Gastrocnemius medialis (tissue), 4 donors: Measurements from ENCODE around the gene MMP24OS. TPM values are rescaled to one million over a fixed set of nuclear protein-coding genes. Genes with fewer than 3 reads are reported as not detected.

ENCODE experiments used
- ATAC-seq, 2 donors: fragments of 150-250 bp; one replicate each; pipeline ENCODE4 v1.9.1; 2016
- DNase-seq, 2 donors: peaks; one replicate each; pipeline ENCODE4 v3.0.0-alpha.2; 2019
- H3K27ac ChIP-seq, 4 donors: fragments of 200-600 bp; sonication (generic); 1 replicate in 1 of 4; 2 replicates in 3 of 4; pipeline ENCODE4 v1.5.1; 2016 to 2018; ENCODE audit warnings: mild to moderate bottlenecking in 2 of 4, moderate library complexity in 1 of 4
- H3K27me3 ChIP-seq, 3 donors: fragments of 200-600 bp; sonication (generic) in 2 of 3; 1 replicate in 1 of 3; 2 replicates in 2 of 3; pipeline versions ENCODE4 v1.5.1 to v1.6.0; 2016 to 2019; ENCODE audit warnings: mild to moderate bottlenecking in 1 of 3, moderate library complexity in 1 of 3
- H3K36me3 ChIP-seq, 2 donors: fragments of 200-600 bp; sonication (generic) in 1 of 2; one replicate each; pipeline ENCODE4 v1.5.1; 2017 to 2018
- H3K4me1 ChIP-seq, 2 donors: fragments of 200-600 bp; sonication (generic) in 1 of 2; one replicate each; pipeline ENCODE4 v1.5.1; 2016 to 2017; ENCODE audit warnings: mild to moderate bottlenecking in 2 of 2
- H3K4me3 ChIP-seq, 4 donors: fragments of 200-600 bp; sonication (generic) in 3 of 4; 1 replicate in 1 of 4; 2 replicates in 3 of 4; pipeline ENCODE4 v1.5.1; 2016 to 2019; ENCODE audit warnings: mild to moderate bottlenecking in 2 of 4
- H3K9me3 ChIP-seq, 3 donors: fragments of 200-600 bp; sonication (generic) in 2 of 3; 1 replicate in 1 of 3; 2 replicates in 2 of 3; pipeline ENCODE4 v1.5.1; 2016 to 2019
- POLR2A ChIP-seq, 2 donors: fragments of 450-650 bp; IDR thresholded peaks; one replicate each; pipeline ENCODE4 v1.6.1; 2017; ENCODE audit warnings: antibody characterized with exemption in 2 of 2, mild to moderate bottlenecking in 2 of 2, moderate library complexity in 2 of 2
- in situ Hi-C, 4 donors: fragments of 200-750 bp; cut with MboI; loops; one replicate each; pipeline versions ENCODE4 v1.15.0 to v1.8.0; 2017; ENCODE audit warnings: low sequenced_read_pairs in 4 of 4
- intact Hi-C: fragments of 100-400 bp; cut with DNase I; formaldehyde crosslinking; loops from one replicate; pipeline ENCODE4 v1.15.1; 2023; ENCODE audit warnings: low total_unique reads
- total RNA-seq, 4 donors: library from RNA; depleted of rRNA; stranded (reverse); fragments of >200 nt; gene quantifications; one replicate each; pipeline versions ENCODE4 v1.1.0 to v1.2.3, GENCODE V29; 2016
- TF ChIP-seq, protein P1 (sequence below), 5 experiments: fragments of 450-650 bp in 3 of 5; fragments of 200-600 bp in 2 of 5; sonication (generic) in 2 of 5; IDR thresholded peaks in 4 of 5; conservative IDR thresholded peaks in 1 of 5; 1 replicate in 4 of 5; 2 replicates in 1 of 5; pipeline ENCODE4 v1.5.1; 2016 to 2019; ENCODE audit warnings: antibody characterized with exemption in 5 of 5, mild to moderate bottlenecking in 3 of 5, moderate library complexity in 3 of 5

The MMP24OS gene
- total RNA-seq, 4 donors from 2014 or later = 3.8 to 18.4 (median 12.4) TPM

DNA sequence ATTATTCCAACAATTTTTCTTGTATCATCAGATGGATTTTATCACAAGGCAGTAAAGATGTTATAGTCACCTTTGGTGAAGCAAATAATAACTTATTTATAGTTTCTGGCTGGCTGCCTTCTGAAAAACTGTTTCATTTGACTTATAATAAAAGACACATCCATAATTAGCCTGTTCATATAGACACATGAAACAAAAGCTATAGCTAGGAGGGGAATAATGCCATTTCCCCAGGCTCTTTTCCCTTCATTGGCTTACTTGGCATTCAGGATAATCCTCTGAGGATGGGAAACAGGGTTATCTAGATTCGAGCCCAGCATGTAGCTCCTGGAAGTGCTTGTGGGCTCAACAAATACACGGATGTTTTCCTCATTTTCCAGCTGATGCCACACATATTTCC lies 33.9 kb downstream of the MMP24OS start:
- Histone ChIP-seq H3K4me3 (no peak overlapping the region), H3K27ac (no peak overlapping the region), H3K4me1 (no peaks in the 10 kb centered on the region), H3K9me3 (no peaks in the 10 kb centered on the region), H3K27me3 (no peaks in the 10 kb centered on the region), H3K36me3 (no peaks in the 10 kb centered on the region)
- TF ChIP-seq, protein P1, sequence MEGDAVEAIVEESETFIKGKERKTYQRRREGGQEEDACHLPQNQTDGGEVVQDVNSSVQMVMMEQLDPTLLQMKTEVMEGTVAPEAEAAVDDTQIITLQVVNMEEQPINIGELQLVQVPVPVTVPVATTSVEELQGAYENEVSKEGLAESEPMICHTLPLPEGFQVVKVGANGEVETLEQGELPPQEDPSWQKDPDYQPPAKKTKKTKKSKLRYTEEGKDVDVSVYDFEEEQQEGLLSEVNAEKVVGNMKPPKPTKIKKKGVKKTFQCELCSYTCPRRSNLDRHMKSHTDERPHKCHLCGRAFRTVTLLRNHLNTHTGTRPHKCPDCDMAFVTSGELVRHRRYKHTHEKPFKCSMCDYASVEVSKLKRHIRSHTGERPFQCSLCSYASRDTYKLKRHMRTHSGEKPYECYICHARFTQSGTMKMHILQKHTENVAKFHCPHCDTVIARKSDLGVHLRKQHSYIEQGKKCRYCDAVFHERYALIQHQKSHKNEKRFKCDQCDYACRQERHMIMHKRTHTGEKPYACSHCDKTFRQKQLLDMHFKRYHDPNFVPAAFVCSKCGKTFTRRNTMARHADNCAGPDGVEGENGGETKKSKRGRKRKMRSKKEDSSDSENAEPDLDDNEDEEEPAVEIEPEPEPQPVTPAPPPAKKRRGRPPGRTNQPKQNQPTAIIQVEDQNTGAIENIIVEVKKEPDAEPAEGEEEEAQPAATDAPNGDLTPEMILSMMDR (IDR thresholded peaks at IDR 0.05 in 4 of 5, conservative IDR thresholded peaks at IDR 0.05 in 1 of 5) = no peak
- no peak for TF ChIP-seq POLR2A (IDR thresholded peaks at IDR 0.05)
- in situ Hi-C loops = no loop called here
- no peak for DNase-seq
- no peak for ATAC-seq
- intact Hi-C loops = no loop called here

DNA sequence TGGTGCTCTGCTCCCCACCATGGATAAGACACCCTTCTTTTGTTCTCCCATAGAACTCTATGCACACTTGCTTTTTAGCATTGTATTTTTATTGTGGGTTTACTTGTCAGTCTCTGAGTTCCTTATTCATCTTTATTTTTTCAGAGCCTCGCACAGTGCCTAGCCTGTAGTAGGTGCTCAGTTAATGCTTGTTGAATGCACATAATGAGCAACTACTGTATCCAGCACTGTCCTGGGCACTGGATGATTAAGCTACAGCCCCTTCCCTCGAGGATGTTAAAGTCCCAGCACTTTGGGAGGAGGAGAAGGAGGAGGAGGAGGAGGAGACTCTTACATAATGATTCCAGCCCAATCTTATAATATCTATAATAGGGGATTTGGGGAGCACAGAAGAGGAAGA lies 34.6 kb downstream of the MMP24OS start:
- no peaks in the 10 kb centered on the region for H3K27me3 ChIP-seq
- H3K4me1 ChIP-seq = no peaks in the 10 kb centered on the region
- in situ Hi-C loops = no loop called here
- H3K4me3 ChIP-seq = no peak overlapping the region
- no peaks in the 10 kb centered on the region for H3K9me3 ChIP-seq
- TF ChIP-seq, protein P1 (IDR thresholded peaks at IDR 0.05 in 4 of 5, conservative IDR thresholded peaks at IDR 0.05 in 1 of 5) = no peak
- no peak for TF ChIP-seq POLR2A (IDR thresholded peaks at IDR 0.05)
- intact Hi-C loops = no loop called here
- no peak overlapping the region for H3K27ac ChIP-seq
- no peaks in the 10 kb centered on the region for H3K36me3 ChIP-seq
- no peak for ATAC-seq
- DNase-seq = no peak

DNA sequence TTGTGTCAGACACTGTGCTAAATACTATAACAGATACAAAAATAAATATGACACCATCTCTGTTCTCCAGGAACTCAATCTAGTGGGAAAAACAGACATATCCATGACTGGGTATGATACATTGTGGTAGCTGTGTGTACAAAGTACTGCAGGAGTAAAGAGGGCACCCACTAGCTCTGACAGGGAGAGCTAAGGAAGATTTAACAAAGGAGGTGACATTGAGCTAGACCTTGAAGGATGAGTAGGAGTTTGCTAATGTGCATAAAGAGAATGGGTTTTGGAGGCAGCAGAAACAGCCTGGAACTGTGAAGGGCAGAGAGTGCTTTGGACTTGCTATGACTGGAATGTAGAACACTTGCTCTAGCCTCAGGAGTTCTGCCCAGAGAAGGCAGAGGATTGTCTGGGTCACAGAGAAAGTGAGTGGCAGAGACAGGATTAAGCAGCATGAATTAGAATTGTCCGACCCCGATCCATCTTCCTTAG lies 37.1 kb downstream of the MMP24OS start:
- Histone ChIP-seq H3K27me3 (no peaks in the 10 kb centered on the region), H3K4me3 (no peak overlapping the region), H3K27ac (no peak overlapping the region), H3K4me1 (no peaks in the 10 kb centered on the region), H3K36me3 (no peaks in the 10 kb centered on the region), H3K9me3 (no peaks in the 10 kb centered on the region)
- DNase-seq (no peak), ATAC-seq (no peak)
- in situ Hi-C loops = no loop called here
- TF ChIP-seq POLR2A (IDR thresholded peaks at IDR 0.05) = no peak
- TF ChIP-seq, protein P1 (IDR thresholded peaks at IDR 0.05 in 4 of 5, conservative IDR thresholded peaks at IDR 0.05 in 1 of 5) = no peak
- intact Hi-C loops = no loop called here

DNA sequence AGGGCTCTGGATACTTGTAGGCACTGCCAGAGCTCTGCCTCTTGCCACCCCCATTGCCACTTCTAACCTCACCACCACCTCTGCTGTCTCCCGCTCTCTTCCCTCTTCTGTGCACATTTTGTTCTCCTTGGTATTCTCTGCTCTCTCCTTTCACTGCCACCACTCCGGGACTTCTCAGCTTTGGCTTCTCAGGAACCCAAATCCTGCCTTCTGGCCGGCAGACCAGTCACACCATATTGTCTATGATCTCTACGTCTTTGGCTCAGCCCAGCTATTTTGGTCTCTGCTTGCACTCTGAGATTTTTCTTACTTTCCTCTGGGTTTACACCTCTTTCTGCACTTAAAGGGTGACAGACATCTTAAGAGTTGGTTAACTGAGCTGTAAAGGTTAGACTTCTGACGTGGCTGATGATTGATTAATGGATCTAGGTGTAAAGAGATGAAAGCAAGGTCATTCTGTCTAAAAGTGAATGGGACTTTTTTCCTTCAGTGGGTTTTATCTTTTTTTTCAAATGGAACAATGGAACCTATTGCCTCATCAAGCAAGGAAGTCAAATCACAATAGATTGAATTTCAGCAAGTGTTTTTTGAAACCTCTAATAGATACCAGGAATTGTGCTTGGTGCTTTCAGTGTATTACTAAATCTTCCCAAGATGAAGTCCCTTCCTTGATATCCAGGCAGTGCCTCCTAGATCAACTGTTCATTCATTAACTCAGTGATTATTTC lies 37.7 kb downstream of the MMP24OS start:
- TF ChIP-seq POLR2A (IDR thresholded peaks at IDR 0.05) = no peak
- TF ChIP-seq, protein P1 (IDR thresholded peaks at IDR 0.05 in 4 of 5, conservative IDR thresholded peaks at IDR 0.05 in 1 of 5) = no peak

More for the DNA sequence above, 37.7 kb downstream of the MMP24OS start:
- no peak for ATAC-seq
- in situ Hi-C loops = no loop called here
- no peak for DNase-seq
- Histone ChIP-seq H3K36me3 (no peaks in the 10 kb centered on the region), H3K4me1 (no peaks in the 10 kb centered on the region), H3K9me3 (no peaks in the 10 kb centered on the region), H3K4me3 (no peak overlapping the region), H3K27me3 (no peaks in the 10 kb centered on the region), H3K27ac (no peak overlapping the region)
- intact Hi-C loops = no loop called here
